ENCODE data around the gene CEACAM19. TPM values are rescaled to one million over a fixed set of nuclear protein-coding genes. Genes with fewer than 3 reads are reported as not detected.

The CEACAM19 gene
- polyA plus RNA-seq, 3 donors, result 7.6 TPM; not detected in 2

DNA sequence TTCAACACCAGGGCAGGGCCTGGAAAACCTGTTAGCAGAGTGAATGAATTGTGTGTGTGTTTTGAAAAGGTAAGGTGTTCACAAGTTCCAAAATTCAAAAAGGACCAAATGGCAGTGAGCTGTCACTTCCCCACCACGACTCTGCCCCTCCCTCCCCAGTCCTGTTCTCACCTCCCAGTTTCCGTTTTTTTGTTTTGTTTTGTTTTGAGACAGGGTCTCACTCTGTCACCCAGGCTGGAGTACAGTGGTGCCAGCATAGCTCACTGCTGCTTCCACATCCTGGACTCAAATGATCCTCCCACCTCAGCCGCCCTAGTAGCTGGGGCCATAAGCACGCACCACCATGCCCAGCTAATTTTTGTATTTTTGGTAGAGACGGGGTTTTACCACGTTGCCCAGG is 56.9 kb downstream of the CEACAM19 start:
- 80% methylated on average over 3 of the region's 6 CpGs for WGBS (ENCODE audit: insufficient coverage)
- H3K27me3 ChIP-seq (ENCODE audit: control insufficient read depth in 2 of 2, insufficient read depth in 2 of 2, low read length in 2 of 2), result no peaks in the 10 kb centered on the region
- intact Hi-C loops (cut with micrococcal nuclease), result loop anchor here in 1 of 2 donors (10.0 kb wide), 2 partner anchors 73 to 117 kb away; partner anchors contain the start of gene NECTIN2

DNA sequence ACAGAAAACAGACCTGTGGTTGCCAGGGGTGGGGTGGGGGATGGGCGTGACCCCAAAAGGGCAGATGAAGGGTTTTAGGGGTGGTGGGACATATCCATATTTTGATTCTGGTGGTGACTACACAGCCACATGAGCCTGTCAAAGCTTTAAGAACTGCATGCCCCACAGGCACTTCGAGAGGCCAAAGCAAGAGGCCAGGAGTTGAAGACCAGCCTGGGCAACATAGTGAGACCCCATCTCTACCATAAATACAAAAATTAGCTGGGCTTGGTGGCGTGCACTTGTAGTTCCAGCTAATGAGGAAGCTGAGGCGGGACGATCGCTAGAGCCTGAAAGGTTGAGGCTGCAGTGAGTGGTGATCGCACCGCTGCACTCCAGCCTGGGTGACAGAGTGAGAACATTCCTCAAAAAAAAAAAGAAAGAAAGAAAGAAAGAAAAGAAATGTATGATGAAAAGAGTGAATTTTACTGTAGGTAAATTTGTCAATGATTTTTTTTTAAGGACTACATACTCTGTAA is 58.3 kb downstream of the CEACAM19 start:
- no peak overlapping the region for H3K4me2 ChIP-seq (replicated peaks; ENCODE audit: extremely low read depth, low read length, poor library complexity, severe bottlenecking)
- 71% methylated on average over 1 of the region's 8 CpGs for WGBS (ENCODE audit: insufficient coverage)
- H4K20me1 ChIP-seq (ENCODE audit: insufficient read depth, low read length), result no peaks in the 10 kb centered on the region
- H2AFZ ChIP-seq (ENCODE audit: insufficient read depth, low read depth, low read length, poor library complexity, severe bottlenecking), result no peak overlapping the region
- H3K9me3 ChIP-seq (replicated peaks in 1 of 2; ENCODE audit: control insufficient read depth in 1 of 2, insufficient read depth in 1 of 2, low read length in 2 of 2), result no peaks in the 10 kb centered on the region
- no peaks in the 10 kb centered on the region for H3K27me3 ChIP-seq (ENCODE audit: control insufficient read depth in 2 of 2, insufficient read depth in 2 of 2, low read length in 2 of 2)
- peaks cover 25 to 45% of the 10 kb centered on the region in 2 donors for H3K4me1 ChIP-seq (ENCODE audit: control insufficient read depth in 1 of 2, insufficient read depth in 2 of 2, low read length in 2 of 2)
- intact Hi-C loops (cut with micrococcal nuclease), result loop anchor here in 1 of 2 donors (5.0 to 10.0 kb wide), 3 partner anchors 37 to 115 kb away; partner anchors contain the start of gene NECTIN2
- peak overlapping the region in 1 of 2 donors; percentile 30 for H3K4me3 Mint-ChIP-seq
- H3K36me3 ChIP-seq (replicated peaks in 1 of 2; ENCODE audit: control insufficient read depth in 1 of 2, insufficient read depth in 2 of 2, low read length in 2 of 2), result no peaks in the 10 kb centered on the region
- no peaks in the 10 kb centered on the region for H3K79me2 ChIP-seq (ENCODE audit: insufficient read depth, low read length)
- H3K27ac Mint-ChIP-seq, result no peak overlapping the region
- DNase-seq, result no peak
- TF ChIP-seq CTCF (IDR thresholded peaks at IDR 0.05), result no peak
- peaks cover 0 to 2% of the 10 kb centered on the region in 2 donors for H3K36me3 Mint-ChIP-seq
- H3K9me3 Mint-ChIP-seq, result peaks cover 0 to 3% (median 0%) of the 10 kb centered on the region in 7 donors
- H3K9ac ChIP-seq (ENCODE audit: insufficient read depth, low read length, poor library complexity, severe bottlenecking), result no peak overlapping the region
- H3K4me1 Mint-ChIP-seq, result peaks cover 46% of the 10 kb centered on the region
- no peak overlapping the region for H3K27ac ChIP-seq (ENCODE audit: low read depth in 1 of 2, low read length in 2 of 2)
- no peak overlapping the region for H3K4me3 ChIP-seq (replicated peaks in 1 of 3; ENCODE audit: low read depth in 2 of 3, low read length in 3 of 3)
- peaks cover 3 to 7% (median 5%) of the 10 kb centered on the region in 3 donors for H3K27me3 Mint-ChIP-seq (ENCODE audit: low read depth in 3 of 3)

More for the DNA sequence above, 56.9 kb downstream of the CEACAM19 start:
- H3K9me3 Mint-ChIP-seq, result no peaks in the 10 kb centered on the region
- peaks cover 30 to 48% of the 10 kb centered on the region in 2 donors for H3K4me1 ChIP-seq (ENCODE audit: control insufficient read depth in 1 of 2, insufficient read depth in 2 of 2, low read length in 2 of 2)
- DNase-seq, result no peak
- peaks cover 53% of the 10 kb centered on the region for H3K4me1 Mint-ChIP-seq
- H3K4me2 ChIP-seq (replicated peaks; ENCODE audit: extremely low read depth, low read length, poor library complexity, severe bottlenecking), result no peak overlapping the region
- no peaks in the 10 kb centered on the region for H4K20me1 ChIP-seq (ENCODE audit: insufficient read depth, low read length)
- no peak overlapping the region for H2AFZ ChIP-seq (ENCODE audit: insufficient read depth, low read depth, low read length, poor library complexity, severe bottlenecking)
- H3K4me3 ChIP-seq (replicated peaks in 1 of 3; ENCODE audit: low read depth in 2 of 3, low read length in 3 of 3), result no peak overlapping the region
- TF ChIP-seq CTCF (IDR thresholded peaks at IDR 0.05), result no peak
- peaks cover 5 to 7% (median 6%) of the 10 kb centered on the region in 3 donors for H3K27me3 Mint-ChIP-seq (ENCODE audit: low read depth in 3 of 3)
- no peaks in the 10 kb centered on the region for H3K9me3 ChIP-seq (replicated peaks in 1 of 2; ENCODE audit: control insufficient read depth in 1 of 2, insufficient read depth in 1 of 2, low read length in 2 of 2)
- H3K27ac ChIP-seq (ENCODE audit: low read depth in 1 of 2, low read length in 2 of 2), result no peak overlapping the region
- no peak overlapping the region for H3K4me3 Mint-ChIP-seq
- peaks cover 0 to 2% of the 10 kb centered on the region in 2 donors for H3K36me3 Mint-ChIP-seq
- H3K79me2 ChIP-seq (ENCODE audit: insufficient read depth, low read length), result no peaks in the 10 kb centered on the region
- no peak overlapping the region for H3K9ac ChIP-seq (ENCODE audit: insufficient read depth, low read length, poor library complexity, severe bottlenecking)
- H3K36me3 ChIP-seq (replicated peaks in 1 of 2; ENCODE audit: control insufficient read depth in 1 of 2, insufficient read depth in 2 of 2, low read length in 2 of 2), result no peaks in the 10 kb centered on the region
- H3K27ac Mint-ChIP-seq, result peak overlapping the region in 1 of 7 donors; percentile 58

Measured in CD14-positive monocyte (primary cell).